ENCODE data around the gene FAM20A.

The FAM20A gene

GRCh38 chr17:68491381-68492231, 109.6 kb downstream of the FAM20A start:
- DNase-seq (ENCODE audit: low spot score) = no peak

- no peak for DNase-seq (ENCODE audit: low spot score)
Measured at GRCh38 chr17:68489919-68490318, 111.2 kb downstream of the FAM20A start.

All from kidney capillary endothelial cell (primary cell).